ENCODE data around the gene ARMC8.

- TF ChIP-seq CTCF (IDR thresholded peaks at IDR 0.05; ENCODE audit: low read depth, low read length, missing input control) (peak; percentile 42), MAX (IDR thresholded peaks at IDR 0.05) (no peak), ATF3 (IDR thresholded peaks at IDR 0.05) (no peak), GABPA (IDR thresholded peaks at IDR 0.05 in 1 of 2, conservative IDR thresholded peaks at IDR 0.05 in 1 of 2) (no peak), RAD21 (IDR thresholded peaks at IDR 0.05) (peak; percentile 84 to 87), REST (IDR thresholded peaks at IDR 0.05) (no peak), TAF1 (conservative IDR thresholded peaks at IDR 0.05) (no peak), SP1 (IDR thresholded peaks at IDR 0.05) (no peak), EGR1 (IDR thresholded peaks at IDR 0.05; ENCODE audit: low read depth in 2 of 2) (no peak), YY1 (IDR thresholded peaks at IDR 0.05) (no peak), HNF4A (conservative IDR thresholded peaks at IDR 0.05) (no peak)
- TF ChIP-seq, protein P1, sequence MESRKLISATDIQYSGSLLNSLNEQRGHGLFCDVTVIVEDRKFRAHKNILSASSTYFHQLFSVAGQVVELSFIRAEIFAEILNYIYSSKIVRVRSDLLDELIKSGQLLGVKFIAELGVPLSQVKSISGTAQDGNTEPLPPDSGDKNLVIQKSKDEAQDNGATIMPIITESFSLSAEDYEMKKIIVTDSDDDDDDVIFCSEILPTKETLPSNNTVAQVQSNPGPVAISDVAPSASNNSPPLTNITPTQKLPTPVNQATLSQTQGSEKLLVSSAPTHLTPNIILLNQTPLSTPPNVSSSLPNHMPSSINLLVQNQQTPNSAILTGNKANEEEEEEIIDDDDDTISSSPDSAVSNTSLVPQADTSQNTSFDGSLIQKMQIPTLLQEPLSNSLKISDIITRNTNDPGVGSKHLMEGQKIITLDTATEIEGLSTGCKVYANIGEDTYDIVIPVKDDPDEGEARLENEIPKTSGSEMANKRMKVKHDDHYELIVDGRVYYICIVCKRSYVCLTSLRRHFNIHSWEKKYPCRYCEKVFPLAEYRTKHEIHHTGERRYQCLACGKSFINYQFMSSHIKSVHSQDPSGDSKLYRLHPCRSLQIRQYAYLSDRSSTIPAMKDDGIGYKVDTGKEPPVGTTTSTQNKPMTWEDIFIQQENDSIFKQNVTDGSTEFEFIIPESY (IDR thresholded peaks at IDR 0.05): no peak
These were observed 6.6 kb upstream of the ARMC8 start for GRCh38 chr3:138180375-138181029.

Data from liver (tissue), 3 donors.